HG03521 (cell line): ENCODE measurements around the gene RPRD1B.

Experiments
- ATAC-seq: cut with Tn5 transposase; IDR thresholded peaks from one replicate; pipeline ENCODE4 v1.9.1; 2021; ENCODE audit warnings: mild to moderate bottlenecking, moderate library complexity; ENCODE audit not compliant: unreplicated experiment

The RPRD1B gene

GRCh38 chr20:38067717-38068365 lies 34.3 kb downstream of the RPRD1B start:
- ATAC-seq: no peak

GRCh38 chr20:38072898-38073297 lies 39.4 kb downstream of the RPRD1B start:
- ATAC-seq: no peak

- no peak for ATAC-seq
Observed at GRCh38 chr20:38073307-38074071, 39.9 kb downstream of the RPRD1B start.

- no peak for ATAC-seq
Observed at GRCh38 chr20:38075161-38075998, 41.8 kb downstream of the RPRD1B start.

GRCh38 chr20:38076548-38076947 lies 43.0 kb downstream of the RPRD1B start:
- ATAC-seq: no peak

- no peak for ATAC-seq
Observed at GRCh38 chr20:38078084-38078483, 44.5 kb downstream of the RPRD1B start.

GRCh38 chr20:38079353-38079752 lies 45.8 kb downstream of the RPRD1B start:
- no peak for ATAC-seq

GRCh38 chr20:38081575-38081974 lies 48.0 kb downstream of the RPRD1B start:
- ATAC-seq: no peak

- ATAC-seq: no peak
Observed at GRCh38 chr20:38082894-38083293, 49.3 kb downstream of the RPRD1B start.

- ATAC-seq: no peak
Observed at GRCh38 chr20:38083338-38084048, 49.9 kb downstream of the RPRD1B start.

- no peak for ATAC-seq
Observed at GRCh38 chr20:38084425-38084951, 50.9 kb downstream of the RPRD1B start.

GRCh38 chr20:38085026-38085425 lies 51.5 kb downstream of the RPRD1B start:
- ATAC-seq: no peak

GRCh38 chr20:38089500-38089899 lies 56.0 kb downstream of the RPRD1B start:
- no peak for ATAC-seq

- no peak for ATAC-seq
Observed at GRCh38 chr20:38090061-38090460, 56.5 kb downstream of the RPRD1B start.

GRCh38 chr20:38091441-38092216 lies 58.1 kb downstream of the RPRD1B start:
- no peak for ATAC-seq

GRCh38 chr20:38092260-38092857 lies 58.8 kb downstream of the RPRD1B start:
- no peak for ATAC-seq

- ATAC-seq: no peak
Observed at GRCh38 chr20:38092915-38093314, 59.4 kb downstream of the RPRD1B start.

GRCh38 chr20:38093641-38094077 lies 60.1 kb downstream of the RPRD1B start:
- ATAC-seq: no peak

- peak; percentile 63 for ATAC-seq
Observed at GRCh38 chr20:38094373-38094891, 60.9 kb downstream of the RPRD1B start.
